OCI-LY3 (cell line): Measurements from ENCODE around the gene SPPL3.

Experiments
- H2AFZ ChIP-seq: fragments of 200-600, 300-600 bp; shearing (Covaris generic); 2 replicates; pipeline ENCODE4 v1.6.0; 2014; ENCODE audit warnings: antibody characterized with exemption, low read depth, low read length
- H3K27ac ChIP-seq: fragments of 200-600, 300-600 bp; sonication (generic); 2 replicates; pipeline ENCODE4 v1.5.1; 2014; ENCODE audit warnings: mild to moderate bottlenecking, low read length, moderate library complexity, mixed read lengths
- H3K27me3 ChIP-seq: fragments of 200-600, 300-600 bp; sonication (generic); 2 replicates; pipeline ENCODE4 v1.6.1; 2014; ENCODE audit warnings: low read depth, low read length, mixed read lengths
- H3K36me3 ChIP-seq: fragments of 200-600, 300-600 bp; sonication (generic); replicated peaks from 2 replicates; pipeline ENCODE3; 2014; ENCODE audit warnings: low read depth, low read length, mixed read lengths
- H3K4me1 ChIP-seq: fragments of 300-600, 200-600 bp; sonication (generic); 2 replicates; pipeline ENCODE4 v1.6.1; 2014; ENCODE audit warnings: low read length, mixed read lengths
- H3K4me2 ChIP-seq: fragments of 200-600, 300-600 bp; sonication (generic); 2 replicates; pipeline ENCODE4 v1.6.1; 2014; ENCODE audit warnings: low read length, mixed read lengths
- H3K4me3 ChIP-seq: fragments of 300-600, 200-600 bp; sonication (generic); 2 replicates; pipeline ENCODE4 v1.5.1; 2014; ENCODE audit warnings: antibody characterized with exemption, mild to moderate bottlenecking, low read length, moderate library complexity
- H3K79me2 ChIP-seq: fragments of 300-600, 200-600 bp; shearing (Covaris generic); 2 replicates; pipeline ENCODE4 v1.6.1; 2014; ENCODE audit warnings: mild to moderate bottlenecking, low read length, mixed read lengths
- H3K9ac ChIP-seq: fragments of 300-600, 200-600 bp; shearing (Covaris generic); 2 replicates; pipeline ENCODE4 v1.6.0; 2014; ENCODE audit warnings: mild to moderate bottlenecking, low read length, moderate library complexity
- H3K9me3 ChIP-seq: fragments of 200-600, 300-600 bp; shearing (Covaris generic); 2 replicates; pipeline ENCODE4 v1.6.1; 2014; ENCODE audit warnings: low read length, mixed read lengths; ENCODE audit not compliant: insufficient read depth
- H4K20me1 ChIP-seq: fragments of 200-600, 300-600 bp; sonication (generic); 2 replicates; pipeline ENCODE4 v1.6.1; 2016; ENCODE audit warnings: low read length, mixed read lengths; ENCODE audit not compliant: insufficient read depth
- EZH2phosphoT487 ChIP-seq: fragments of 200-600 bp; shearing (Covaris generic); IDR thresholded peaks from 2 replicates; pipeline ENCODE4 v1.6.1; 2018; ENCODE audit warnings: antibody characterized with exemption, mixed run types, low read depth
- TF ChIP-seq, protein P1 (sequence below): fragments of 200-600, 300-600 bp; sonication (generic); IDR thresholded peaks from 2 replicates; pipeline ENCODE4 v1.5.1; 2014; ENCODE audit warnings: antibody characterized with exemption, low read length, low read depth

Gene SPPL3

DNA sequence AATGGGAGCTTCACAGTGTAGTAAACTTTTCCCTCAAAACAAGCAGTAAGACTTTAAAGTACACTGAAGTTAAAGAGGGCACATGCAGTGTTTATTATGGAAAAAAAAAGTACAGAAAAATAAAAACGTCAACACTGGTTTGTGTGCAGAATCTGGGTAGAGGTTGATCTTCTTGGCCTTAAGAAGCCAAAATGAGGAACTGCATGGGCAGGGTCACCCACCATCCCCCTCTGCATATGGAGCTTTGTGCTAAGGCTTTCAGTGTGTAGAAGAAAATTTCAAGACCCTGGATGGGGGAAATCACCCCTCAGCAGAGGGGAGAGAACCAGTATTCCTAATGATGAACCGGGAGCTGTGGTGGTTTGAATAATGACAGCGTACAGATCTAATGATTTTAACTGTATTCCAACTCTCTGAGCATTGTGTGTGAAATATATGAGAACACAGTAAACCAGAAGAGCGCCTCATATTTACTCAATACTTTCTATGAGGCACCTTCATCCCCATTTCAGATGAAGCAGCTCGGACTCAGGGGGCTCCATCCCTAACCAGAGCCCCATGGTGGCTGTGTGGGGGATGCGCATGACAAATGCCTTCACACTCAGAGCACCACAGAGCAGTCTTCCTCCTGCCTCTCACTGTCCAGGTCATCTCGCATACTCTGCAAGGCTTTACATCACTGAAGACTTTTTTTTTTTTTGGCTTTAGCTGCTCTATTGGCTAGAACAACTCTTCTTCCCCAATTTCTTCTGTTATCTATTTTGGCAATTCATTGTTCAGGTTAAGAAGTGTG is 145.2 kb downstream of the SPPL3 start:
- Histone ChIP-seq H2AFZ (no peak overlapping the region), H3K9me3 (peaks cover 7% of the 10 kb centered on the region; the same call in 1 of the 2 replicates), H3K4me3 (no peak overlapping the region), H3K79me2 (no peaks in the 10 kb centered on the region), H4K20me1 (no peaks in the 10 kb centered on the region), H3K27ac (no peak overlapping the region), H3K4me1 (peaks cover 8% of the 10 kb centered on the region), H3K27me3 (no peaks in the 10 kb centered on the region), H3K9ac (no peak overlapping the region), H3K36me3 (peaks cover 23% of the 10 kb centered on the region), H3K4me2 (no peak overlapping the region)
- TF ChIP-seq, protein P1, sequence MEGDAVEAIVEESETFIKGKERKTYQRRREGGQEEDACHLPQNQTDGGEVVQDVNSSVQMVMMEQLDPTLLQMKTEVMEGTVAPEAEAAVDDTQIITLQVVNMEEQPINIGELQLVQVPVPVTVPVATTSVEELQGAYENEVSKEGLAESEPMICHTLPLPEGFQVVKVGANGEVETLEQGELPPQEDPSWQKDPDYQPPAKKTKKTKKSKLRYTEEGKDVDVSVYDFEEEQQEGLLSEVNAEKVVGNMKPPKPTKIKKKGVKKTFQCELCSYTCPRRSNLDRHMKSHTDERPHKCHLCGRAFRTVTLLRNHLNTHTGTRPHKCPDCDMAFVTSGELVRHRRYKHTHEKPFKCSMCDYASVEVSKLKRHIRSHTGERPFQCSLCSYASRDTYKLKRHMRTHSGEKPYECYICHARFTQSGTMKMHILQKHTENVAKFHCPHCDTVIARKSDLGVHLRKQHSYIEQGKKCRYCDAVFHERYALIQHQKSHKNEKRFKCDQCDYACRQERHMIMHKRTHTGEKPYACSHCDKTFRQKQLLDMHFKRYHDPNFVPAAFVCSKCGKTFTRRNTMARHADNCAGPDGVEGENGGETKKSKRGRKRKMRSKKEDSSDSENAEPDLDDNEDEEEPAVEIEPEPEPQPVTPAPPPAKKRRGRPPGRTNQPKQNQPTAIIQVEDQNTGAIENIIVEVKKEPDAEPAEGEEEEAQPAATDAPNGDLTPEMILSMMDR, result no peak
- no peak for TF ChIP-seq EZH2phosphoT487

- H3K36me3 ChIP-seq, result peaks cover 21% of the 10 kb centered on the region
- H3K79me2 ChIP-seq, result no peaks in the 10 kb centered on the region
- no peak overlapping the region for H3K4me2 ChIP-seq
- H3K27me3 ChIP-seq, result no peaks in the 10 kb centered on the region
- H3K4me3 ChIP-seq, result no peak overlapping the region
- peaks cover 8% of the 10 kb centered on the region for H3K4me1 ChIP-seq
- H3K27ac ChIP-seq, result no peak overlapping the region
- H3K9ac ChIP-seq, result no peak overlapping the region
- H2AFZ ChIP-seq, result no peak overlapping the region
- H3K9me3 ChIP-seq, result peaks cover 7% of the 10 kb centered on the region; the same call in 1 of the 2 replicates
- no peaks in the 10 kb centered on the region for H4K20me1 ChIP-seq
- no peak for TF ChIP-seq EZH2phosphoT487
- TF ChIP-seq, protein P1, result no peak
Observed at GRCh38 chr12:120757949-120758348, 146.2 kb downstream of the SPPL3 start.

DNA sequence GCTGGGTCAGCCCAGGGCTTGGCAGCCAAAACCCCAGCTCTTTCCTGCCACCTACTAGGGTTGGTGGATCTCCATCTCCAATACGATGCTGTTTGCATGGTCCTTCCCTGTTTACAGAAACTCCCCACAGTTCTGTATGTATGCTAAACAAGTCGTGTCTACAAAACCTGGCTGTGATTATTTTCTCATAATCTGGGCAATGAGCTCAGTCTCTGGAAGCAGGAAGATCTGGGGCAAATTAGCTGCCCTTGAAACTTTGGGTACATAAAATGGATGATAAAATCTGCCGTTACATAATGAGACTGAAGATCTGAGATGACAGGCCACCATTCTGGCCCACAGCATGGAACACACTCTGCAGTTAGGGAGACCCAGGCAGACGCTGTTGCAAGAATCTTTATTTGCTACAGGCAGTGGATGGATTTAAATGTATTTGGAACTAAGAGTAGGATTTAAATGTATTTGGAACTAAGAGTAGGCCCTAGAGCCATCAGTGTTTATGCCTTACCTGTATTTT is 146.9 kb downstream of the SPPL3 start:
- H4K20me1 ChIP-seq, result no peaks in the 10 kb centered on the region
- peaks cover 8% of the 10 kb centered on the region for H3K4me1 ChIP-seq
- TF ChIP-seq, protein P1, result no peak
- no peak for TF ChIP-seq EZH2phosphoT487
- peaks cover 7% of the 10 kb centered on the region; the same call in 1 of the 2 replicates for H3K9me3 ChIP-seq
- H3K27me3 ChIP-seq, result no peaks in the 10 kb centered on the region
- H2AFZ ChIP-seq, result no peak overlapping the region
- H3K9ac ChIP-seq, result no peak overlapping the region
- H3K36me3 ChIP-seq, result peaks cover 20% of the 10 kb centered on the region
- no peak overlapping the region for H3K27ac ChIP-seq
- no peaks in the 10 kb centered on the region for H3K79me2 ChIP-seq
- H3K4me2 ChIP-seq, result no peak overlapping the region
- no peak overlapping the region for H3K4me3 ChIP-seq

- H3K9me3 ChIP-seq, result peaks cover 7% of the 10 kb centered on the region; the same call in 1 of the 2 replicates
- no peak overlapping the region for H2AFZ ChIP-seq
- peaks cover 13% of the 10 kb centered on the region for H3K36me3 ChIP-seq
- H4K20me1 ChIP-seq, result no peaks in the 10 kb centered on the region
- TF ChIP-seq EZH2phosphoT487, result no peak
- TF ChIP-seq, protein P1, result no peak
- H3K9ac ChIP-seq, result no peak overlapping the region
- H3K27me3 ChIP-seq, result no peaks in the 10 kb centered on the region
- H3K4me2 ChIP-seq, result no peak overlapping the region
- H3K4me3 ChIP-seq, result no peak overlapping the region
- H3K4me1 ChIP-seq, result peaks cover 8% of the 10 kb centered on the region
- H3K79me2 ChIP-seq, result no peaks in the 10 kb centered on the region
- H3K27ac ChIP-seq, result no peak overlapping the region
Observed at GRCh38 chr12:120755269-120755668, 148.9 kb downstream of the SPPL3 start.
